Vagina (tissue), 2 donors: ENCODE measurements around the gene HOXB3. TPM values are rescaled to one million over a fixed set of nuclear protein-coding genes. Genes with fewer than 3 reads are reported as not detected.
"Not testable (repeated sequence)": the region's sequence is repeated elsewhere in the genome, so short reads cannot be mapped to it uniquely, and the experiment has no call there.

Source experiments
- DNase-seq, 2 donors: peaks; one replicate each; pipeline ENCODE4 v3.0.0-alpha.2; 2017; ENCODE audit errors: extremely low spot score in 2 of 2
- H3K27ac ChIP-seq: fragments of 200-600 bp; sonication (generic); one replicate; pipeline ENCODE4 v1.5.1; 2019
- H3K27me3 ChIP-seq: fragments of 200-600 bp; sonication (generic); one replicate; pipeline ENCODE4 v1.5.1; 2019
- H3K36me3 ChIP-seq, 2 donors: fragments of 200-600 bp; sonication (generic); one replicate each; pipeline ENCODE4 v1.5.1; 2017 to 2019
- H3K4me1 ChIP-seq: fragments of 200-600 bp; sonication (generic); one replicate; pipeline ENCODE4 v1.5.1; 2019
- H3K4me3 ChIP-seq, 2 donors: fragments of 200-600 bp; sonication (generic); 1 replicate in 1 of 2; 2 replicates in 1 of 2; pipeline ENCODE4 v1.5.1; 2016 to 2019
- H3K9me3 ChIP-seq: fragments of 200-600 bp; sonication (generic); one replicate; pipeline ENCODE4 v1.5.1; 2019
- CTCF ChIP-seq, 3 experiments: fragments of 450-650 bp in 2 of 3; fragments of 200-600 bp in 1 of 3; sonication (generic) in 1 of 3; IDR thresholded peaks; one replicate each; pipeline ENCODE4 v1.5.1; 2017 to 2019; ENCODE audit warnings: antibody characterized with exemption in 3 of 3, mild to moderate bottlenecking in 2 of 3, moderate library complexity in 2 of 3
- POLR2A ChIP-seq, 2 donors: fragments of 450-650 bp; IDR thresholded peaks; one replicate each; pipeline ENCODE4 v1.6.1; 2017; ENCODE audit warnings: antibody characterized with exemption in 2 of 2, mild to moderate bottlenecking in 2 of 2, moderate library complexity in 2 of 2
- POLR2AphosphoS5 ChIP-seq, 2 donors: sonication (generic); formaldehyde crosslinking; IDR thresholded peaks; one replicate each; pipeline ENCODE4 v1.9.0; 2017; ENCODE audit warnings: antibody characterized with exemption in 2 of 2, mild to moderate bottlenecking in 2 of 2, low read depth in 1 of 2; ENCODE audit not compliant: insufficient read depth in 1 of 2
- intact Hi-C: fragments of 100-400 bp; cut with DNase I; formaldehyde crosslinking; loops from one replicate; pipeline ENCODE4 v1.15.1; 2023
- total RNA-seq: library from RNA; depleted of rRNA; stranded (reverse); fragments of >200 nt; gene quantifications from one replicate; pipeline ENCODE4 v1.2.3, GENCODE V29; 2016

HOXB3 gene
- total RNA-seq, 1 donor from 2014 or later, result 17.7 TPM

DNA sequence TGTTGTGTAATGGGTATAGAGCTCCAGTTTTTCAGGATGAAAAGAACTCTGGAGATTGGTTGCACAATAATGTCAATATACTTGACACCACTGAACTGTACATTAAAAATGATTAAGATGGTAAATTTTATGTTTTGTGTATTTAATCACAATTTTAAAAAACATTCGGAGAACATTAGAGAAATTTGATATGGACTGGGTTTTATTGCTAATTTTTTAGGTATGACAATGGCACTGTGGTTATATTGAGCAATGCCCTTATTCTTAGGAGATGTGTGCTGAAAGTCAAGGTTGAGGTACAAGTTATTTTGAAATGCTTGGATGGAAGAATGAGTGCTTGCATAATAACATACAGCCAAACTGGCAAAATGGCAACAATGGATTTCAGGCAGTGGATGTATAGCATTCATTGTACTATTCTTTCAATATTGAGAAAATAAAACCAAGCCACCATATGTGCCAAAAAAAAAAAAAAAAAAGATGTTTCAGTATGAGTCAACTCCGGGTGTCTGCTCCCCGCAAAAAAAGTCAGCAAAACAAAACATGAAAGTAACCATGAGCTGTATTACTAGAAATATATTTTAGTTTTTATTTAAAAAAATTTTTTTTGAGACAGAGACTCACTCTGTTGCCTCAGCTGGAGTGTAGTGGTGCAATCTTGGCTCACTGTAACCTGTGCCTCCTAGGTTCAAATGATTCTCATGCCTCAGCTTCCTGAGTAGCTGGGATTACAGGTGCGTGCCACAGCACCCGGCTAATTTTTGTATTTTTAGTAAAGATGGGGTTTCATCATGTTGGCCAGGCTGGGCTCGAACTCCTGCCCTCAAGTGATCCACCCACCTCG, 79.1 kb downstream of the HOXB3 start:
- intact Hi-C loops, result no loop called here
- no peak overlapping the region for H3K27ac ChIP-seq
- no peak overlapping the region for H3K4me3 ChIP-seq
- H3K4me1 ChIP-seq, result no peaks in the 10 kb centered on the region
- DNase-seq, result no peak
- H3K36me3 ChIP-seq, result no peaks in the 10 kb centered on the region
- no peaks in the 10 kb centered on the region for H3K9me3 ChIP-seq
- H3K27me3 ChIP-seq, result no peaks in the 10 kb centered on the region
- TF ChIP-seq POLR2A (IDR thresholded peaks at IDR 0.05) (no peak), POLR2AphosphoS5 (IDR thresholded peaks at IDR 0.05; ENCODE audit: insufficient read depth in 1 of 2, low read depth in 1 of 2) (no peak)

GRCh38 chr17:48510381-48510760, 79.7 kb downstream of the HOXB3 start:
- Histone ChIP-seq H3K27ac (no peak overlapping the region), H3K9me3 (no peaks in the 10 kb centered on the region), H3K4me1 (no peaks in the 10 kb centered on the region), H3K4me3 (no peak overlapping the region), H3K27me3 (no peaks in the 10 kb centered on the region), H3K36me3 (no peaks in the 10 kb centered on the region)
- intact Hi-C loops, result no loop called here
- no peak for DNase-seq
- no peak for TF ChIP-seq POLR2AphosphoS5 (IDR thresholded peaks at IDR 0.05; ENCODE audit: insufficient read depth in 1 of 2, low read depth in 1 of 2)
- TF ChIP-seq CTCF (IDR thresholded peaks at IDR 0.05), result no peak
- no peak for TF ChIP-seq POLR2A (IDR thresholded peaks at IDR 0.05)

DNA sequence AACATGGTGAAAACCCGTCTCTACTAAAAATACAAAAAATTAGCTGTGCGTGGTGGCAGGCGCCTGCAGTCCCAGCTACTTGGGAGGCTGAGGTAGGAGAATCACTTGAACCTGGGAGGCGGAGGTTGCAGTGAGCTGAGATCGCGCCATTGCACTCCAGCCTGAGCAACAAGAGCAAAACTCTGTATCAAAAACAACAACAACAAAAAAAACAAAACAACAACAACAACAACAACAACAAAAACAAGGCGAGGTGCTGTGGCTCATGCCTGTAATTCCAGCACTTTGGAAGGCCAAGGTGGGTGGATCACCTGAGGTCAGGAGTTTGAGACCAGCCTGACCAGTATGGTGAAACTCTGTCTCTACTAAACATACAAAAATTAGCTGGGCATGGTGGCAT, 80.3 kb downstream of the HOXB3 start:
- H3K9me3 ChIP-seq, H3K27me3 ChIP-seq, DNase-seq, H3K4me3 ChIP-seq, H3K27ac ChIP-seq, H3K4me1 ChIP-seq, intact Hi-C loops, H3K36me3 ChIP-seq: not testable (repeated sequence)

DNA sequence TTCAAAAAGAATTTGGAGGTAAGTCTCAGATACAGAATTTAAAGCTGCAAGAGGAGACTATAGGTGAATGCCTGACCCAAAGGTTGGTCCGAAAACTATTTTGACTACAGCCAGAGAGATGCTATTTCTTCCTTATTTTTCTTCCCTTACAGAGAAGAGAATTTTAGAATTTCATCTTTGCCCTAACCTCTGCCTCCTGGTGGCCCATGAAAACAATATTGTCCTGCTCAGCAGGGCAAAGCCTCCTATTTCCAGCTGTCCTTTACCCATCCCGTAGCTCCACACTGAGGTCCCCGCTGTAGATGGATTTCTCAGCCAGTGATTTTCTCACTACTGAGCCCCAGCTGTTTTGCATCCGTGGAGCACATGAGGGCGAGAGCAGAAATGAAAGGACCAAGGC, 83.8 kb downstream of the HOXB3 start:
- H3K4me3 ChIP-seq, result no peak overlapping the region
- TF ChIP-seq CTCF (IDR thresholded peaks at IDR 0.05), result no peak
- no peak for TF ChIP-seq POLR2A (IDR thresholded peaks at IDR 0.05)
- no peak for TF ChIP-seq POLR2AphosphoS5 (IDR thresholded peaks at IDR 0.05; ENCODE audit: insufficient read depth in 1 of 2, low read depth in 1 of 2)
- intact Hi-C loops, result no loop called here
- no peaks in the 10 kb centered on the region for H3K36me3 ChIP-seq
- H3K4me1 ChIP-seq, result no peaks in the 10 kb centered on the region
- H3K27me3 ChIP-seq, result no peaks in the 10 kb centered on the region
- no peaks in the 10 kb centered on the region for H3K9me3 ChIP-seq
- DNase-seq, result no peak
- H3K27ac ChIP-seq, result no peak overlapping the region

DNA sequence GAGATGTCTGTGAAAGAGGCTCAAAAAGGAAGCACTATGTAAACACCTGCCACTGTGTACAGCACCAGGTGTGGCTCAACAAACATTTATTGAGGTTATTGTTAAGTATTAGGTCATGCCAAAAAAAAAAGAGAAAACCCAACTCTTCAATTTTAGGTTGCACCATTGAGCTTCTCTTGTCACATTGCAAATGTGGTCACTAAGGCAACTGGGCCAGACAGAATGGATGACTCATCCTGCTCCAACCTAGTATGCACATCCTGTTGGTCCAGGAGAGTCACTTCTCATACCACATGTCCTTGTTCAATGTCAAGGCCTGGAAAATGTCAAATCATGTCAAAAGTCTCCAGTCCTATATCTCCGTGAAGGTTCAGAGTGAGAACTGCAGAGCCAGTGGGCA, 84.3 kb downstream of the HOXB3 start:
- DNase-seq, result no peak
- H3K4me3 ChIP-seq, result no peak overlapping the region
- TF ChIP-seq POLR2A (IDR thresholded peaks at IDR 0.05), result no peak
- TF ChIP-seq CTCF (IDR thresholded peaks at IDR 0.05), result no peak
- peak in 1 of 2 donors; percentile 44 for TF ChIP-seq POLR2AphosphoS5 (IDR thresholded peaks at IDR 0.05; ENCODE audit: insufficient read depth in 1 of 2, low read depth in 1 of 2)
- no peaks in the 10 kb centered on the region for H3K9me3 ChIP-seq
- H3K27ac ChIP-seq, result no peak overlapping the region
- H3K4me1 ChIP-seq, result no peaks in the 10 kb centered on the region
- no peaks in the 10 kb centered on the region for H3K36me3 ChIP-seq
- intact Hi-C loops, result no loop called here
- H3K27me3 ChIP-seq, result no peaks in the 10 kb centered on the region

GRCh38 chr17:48504953-48505352, 85.1 kb downstream of the HOXB3 start:
- H3K36me3 ChIP-seq, result no peaks in the 10 kb centered on the region
- no peak for DNase-seq
- no peaks in the 10 kb centered on the region for H3K27me3 ChIP-seq
- intact Hi-C loops, result no loop called here
- H3K4me1 ChIP-seq, result no peaks in the 10 kb centered on the region
- H3K4me3 ChIP-seq, result no peak overlapping the region
- TF ChIP-seq CTCF (IDR thresholded peaks at IDR 0.05), result no peak
- TF ChIP-seq POLR2AphosphoS5 (IDR thresholded peaks at IDR 0.05; ENCODE audit: insufficient read depth in 1 of 2, low read depth in 1 of 2), result no peak
- no peak for TF ChIP-seq POLR2A (IDR thresholded peaks at IDR 0.05)
- H3K27ac ChIP-seq, result no peak overlapping the region
- no peaks in the 10 kb centered on the region for H3K9me3 ChIP-seq
